Measurements from ENCODE around the gene CTNNBL1.

DNA sequence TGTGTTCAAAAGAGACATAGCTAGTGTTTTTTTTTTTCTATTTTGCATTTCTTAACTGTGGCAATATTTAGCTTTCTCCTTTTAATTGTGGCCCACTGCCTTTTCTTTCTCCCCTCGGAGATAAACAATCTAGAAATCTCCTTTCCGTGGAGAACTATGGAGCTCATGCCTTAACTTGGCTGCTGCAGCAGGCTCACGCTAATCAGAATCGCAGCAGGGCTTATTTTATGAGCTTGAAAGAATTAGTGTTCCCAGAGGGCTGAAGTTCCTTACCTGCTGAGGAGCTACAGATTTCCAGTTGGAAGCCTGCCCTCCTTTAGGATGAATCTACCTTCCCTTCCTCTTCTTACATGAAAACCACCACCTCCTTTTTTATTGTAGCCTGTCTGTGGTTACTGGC, 35.6 kb downstream of the CTNNBL1 start:
- TF ChIP-seq NRF1 (IDR thresholded peaks at IDR 0.05; ENCODE audit: low read depth, low read length), result no peak
- TF ChIP-seq, protein P1, sequence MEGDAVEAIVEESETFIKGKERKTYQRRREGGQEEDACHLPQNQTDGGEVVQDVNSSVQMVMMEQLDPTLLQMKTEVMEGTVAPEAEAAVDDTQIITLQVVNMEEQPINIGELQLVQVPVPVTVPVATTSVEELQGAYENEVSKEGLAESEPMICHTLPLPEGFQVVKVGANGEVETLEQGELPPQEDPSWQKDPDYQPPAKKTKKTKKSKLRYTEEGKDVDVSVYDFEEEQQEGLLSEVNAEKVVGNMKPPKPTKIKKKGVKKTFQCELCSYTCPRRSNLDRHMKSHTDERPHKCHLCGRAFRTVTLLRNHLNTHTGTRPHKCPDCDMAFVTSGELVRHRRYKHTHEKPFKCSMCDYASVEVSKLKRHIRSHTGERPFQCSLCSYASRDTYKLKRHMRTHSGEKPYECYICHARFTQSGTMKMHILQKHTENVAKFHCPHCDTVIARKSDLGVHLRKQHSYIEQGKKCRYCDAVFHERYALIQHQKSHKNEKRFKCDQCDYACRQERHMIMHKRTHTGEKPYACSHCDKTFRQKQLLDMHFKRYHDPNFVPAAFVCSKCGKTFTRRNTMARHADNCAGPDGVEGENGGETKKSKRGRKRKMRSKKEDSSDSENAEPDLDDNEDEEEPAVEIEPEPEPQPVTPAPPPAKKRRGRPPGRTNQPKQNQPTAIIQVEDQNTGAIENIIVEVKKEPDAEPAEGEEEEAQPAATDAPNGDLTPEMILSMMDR (IDR thresholded peaks at IDR 0.05), result no peak
- TF ChIP-seq FOSL2 (IDR thresholded peaks at IDR 0.05; ENCODE audit: borderline replicate concordance, low read depth), result no peak
- TF ChIP-seq, protein P2, sequence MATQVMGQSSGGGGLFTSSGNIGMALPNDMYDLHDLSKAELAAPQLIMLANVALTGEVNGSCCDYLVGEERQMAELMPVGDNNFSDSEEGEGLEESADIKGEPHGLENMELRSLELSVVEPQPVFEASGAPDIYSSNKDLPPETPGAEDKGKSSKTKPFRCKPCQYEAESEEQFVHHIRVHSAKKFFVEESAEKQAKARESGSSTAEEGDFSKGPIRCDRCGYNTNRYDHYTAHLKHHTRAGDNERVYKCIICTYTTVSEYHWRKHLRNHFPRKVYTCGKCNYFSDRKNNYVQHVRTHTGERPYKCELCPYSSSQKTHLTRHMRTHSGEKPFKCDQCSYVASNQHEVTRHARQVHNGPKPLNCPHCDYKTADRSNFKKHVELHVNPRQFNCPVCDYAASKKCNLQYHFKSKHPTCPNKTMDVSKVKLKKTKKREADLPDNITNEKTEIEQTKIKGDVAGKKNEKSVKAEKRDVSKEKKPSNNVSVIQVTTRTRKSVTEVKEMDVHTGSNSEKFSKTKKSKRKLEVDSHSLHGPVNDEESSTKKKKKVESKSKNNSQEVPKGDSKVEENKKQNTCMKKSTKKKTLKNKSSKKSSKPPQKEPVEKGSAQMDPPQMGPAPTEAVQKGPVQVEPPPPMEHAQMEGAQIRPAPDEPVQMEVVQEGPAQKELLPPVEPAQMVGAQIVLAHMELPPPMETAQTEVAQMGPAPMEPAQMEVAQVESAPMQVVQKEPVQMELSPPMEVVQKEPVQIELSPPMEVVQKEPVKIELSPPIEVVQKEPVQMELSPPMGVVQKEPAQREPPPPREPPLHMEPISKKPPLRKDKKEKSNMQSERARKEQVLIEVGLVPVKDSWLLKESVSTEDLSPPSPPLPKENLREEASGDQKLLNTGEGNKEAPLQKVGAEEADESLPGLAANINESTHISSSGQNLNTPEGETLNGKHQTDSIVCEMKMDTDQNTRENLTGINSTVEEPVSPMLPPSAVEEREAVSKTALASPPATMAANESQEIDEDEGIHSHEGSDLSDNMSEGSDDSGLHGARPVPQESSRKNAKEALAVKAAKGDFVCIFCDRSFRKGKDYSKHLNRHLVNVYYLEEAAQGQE (IDR thresholded peaks at IDR 0.05; ENCODE audit: low read depth, low read length), result no peak
- no peak for TF ChIP-seq CHD2 (IDR thresholded peaks at IDR 0.05; ENCODE audit: low read length, partially characterized antibody)

Measured in SK-N-SH (cell line).